GM21528 (cell line): ENCODE results near the gene GOLGA8N.
"Not testable (repeated sequence)": the region's sequence is repeated elsewhere in the genome, so short reads cannot be mapped to it uniquely, and the experiment has no call there.

ENCODE experiments used
- ATAC-seq: cut with Tn5 transposase; IDR thresholded peaks from one replicate; pipeline ENCODE4 v1.9.1; 2021; ENCODE audit warnings: mild to moderate bottlenecking, moderate library complexity; ENCODE audit not compliant: unreplicated experiment, low FRiP score

Gene GOLGA8N

GRCh38 chr15:32593151-32593550 lies at the start of gene GOLGA8N:
Gene GOLGA8N (plus strand): TSS chr15:32593456.
- not testable (repeated sequence) for ATAC-seq

- not testable (repeated sequence) for ATAC-seq
Measured at GRCh38 chr15:32543456-32543855, 49.8 kb upstream of the GOLGA8N start.

DNA sequence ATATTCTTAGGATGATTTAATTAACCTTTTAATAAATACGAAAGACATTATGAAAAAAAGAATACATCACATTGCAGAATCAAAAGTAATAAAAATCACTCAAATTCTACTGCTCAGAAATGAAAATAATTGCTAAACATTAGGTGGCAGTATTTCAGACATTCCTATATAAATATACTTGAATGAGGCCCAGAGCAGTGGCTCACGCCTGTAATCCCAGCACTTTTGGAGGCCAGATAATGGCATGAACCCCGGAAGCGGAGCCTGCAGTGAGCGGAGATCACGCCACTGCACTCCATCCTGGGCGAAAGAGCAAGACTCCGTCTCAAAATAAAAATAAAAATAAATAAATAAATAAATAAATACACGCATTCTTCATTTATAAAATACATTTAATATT lies 48.1 kb upstream of the GOLGA8N start:
- ATAC-seq = not testable (repeated sequence)

- not testable (repeated sequence) for ATAC-seq
Measured at GRCh38 chr15:32554587-32554986, 38.7 kb upstream of the GOLGA8N start.

- not testable (repeated sequence) for ATAC-seq
Measured at GRCh38 chr15:32562198-32562597, 31.1 kb upstream of the GOLGA8N start.

DNA sequence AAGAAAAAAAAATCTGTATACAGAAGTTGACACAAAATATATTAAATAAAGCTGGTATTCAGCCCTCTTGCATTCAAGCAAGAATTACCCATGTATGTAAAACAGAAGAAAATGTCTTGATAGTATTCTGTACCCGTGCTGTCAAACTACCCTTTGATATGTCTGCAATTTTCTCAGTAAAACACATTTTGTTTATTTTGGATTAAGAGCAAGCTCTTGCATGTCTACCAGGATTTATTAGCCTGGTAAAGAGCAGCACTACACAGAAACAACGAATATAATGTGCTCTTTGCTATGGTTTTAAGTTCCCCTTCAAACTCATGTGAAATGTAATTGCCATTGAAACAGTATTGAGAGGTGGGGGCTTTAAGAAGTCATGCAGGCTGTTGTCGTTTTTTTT lies 24.3 kb upstream of the GOLGA8N start:
- ATAC-seq = not testable (repeated sequence)

- not testable (repeated sequence) for ATAC-seq
Measured at GRCh38 chr15:32578482-32578881, 14.8 kb upstream of the GOLGA8N start.

DNA sequence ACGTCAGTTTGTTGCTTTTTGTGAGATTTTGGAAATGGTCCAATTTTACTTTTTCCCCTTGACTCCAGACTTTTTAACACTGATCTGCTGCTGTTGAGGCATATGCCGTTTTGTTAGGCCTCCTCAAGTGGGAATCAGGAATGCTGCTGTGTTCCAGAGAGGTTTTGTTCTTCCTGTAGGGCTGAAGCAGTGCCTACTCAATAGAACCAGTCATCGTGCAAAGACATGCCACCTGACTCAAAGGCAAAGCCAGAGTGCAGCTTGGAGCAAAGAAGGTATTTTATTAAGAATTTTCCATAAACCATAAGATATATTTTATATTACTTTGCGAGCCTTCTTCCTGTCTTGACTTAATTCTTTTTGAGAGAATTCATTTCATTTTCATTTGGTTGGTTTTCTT lies 7.4 kb upstream of the GOLGA8N start:
- not testable (repeated sequence) for ATAC-seq

DNA sequence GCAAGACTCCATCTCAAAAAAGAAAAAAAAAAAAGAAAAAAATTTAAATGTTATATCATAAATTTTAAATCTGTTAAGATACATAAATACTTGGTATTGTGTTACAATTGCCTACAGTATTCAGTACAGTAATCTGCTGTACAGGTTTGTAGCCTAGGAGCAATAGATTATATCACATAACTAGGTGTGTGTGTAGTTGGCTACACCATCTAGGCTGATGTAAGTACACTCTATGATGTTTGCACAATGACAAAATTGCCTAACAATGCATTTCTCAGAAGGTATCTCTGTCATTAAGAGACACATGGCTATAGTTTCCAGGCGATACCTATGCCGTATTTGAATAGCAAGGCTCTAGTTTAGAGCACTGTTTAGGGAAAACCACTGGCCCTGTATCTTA lies 16.3 kb downstream of the GOLGA8N start:
- not testable (repeated sequence) for ATAC-seq

DNA sequence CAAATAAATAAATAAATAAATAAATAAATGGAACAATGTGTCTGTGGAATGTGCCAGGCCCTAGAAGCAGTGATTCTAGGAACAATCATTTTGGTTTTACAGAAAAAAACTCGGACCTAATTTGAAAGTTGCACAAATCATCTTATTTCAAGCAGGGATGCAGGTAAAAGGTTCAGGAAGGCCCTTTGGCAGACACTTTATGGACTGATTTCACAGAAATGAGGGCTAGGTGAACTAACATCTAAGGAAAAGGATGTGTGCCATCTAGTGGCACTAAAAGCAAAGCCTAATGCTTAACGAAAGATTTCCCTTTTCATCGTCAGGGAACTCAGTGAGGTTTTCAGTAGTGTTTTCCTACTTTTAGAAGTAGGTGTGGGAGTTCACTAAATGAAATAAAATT lies 17.5 kb downstream of the GOLGA8N start:
- not testable (repeated sequence) for ATAC-seq

DNA sequence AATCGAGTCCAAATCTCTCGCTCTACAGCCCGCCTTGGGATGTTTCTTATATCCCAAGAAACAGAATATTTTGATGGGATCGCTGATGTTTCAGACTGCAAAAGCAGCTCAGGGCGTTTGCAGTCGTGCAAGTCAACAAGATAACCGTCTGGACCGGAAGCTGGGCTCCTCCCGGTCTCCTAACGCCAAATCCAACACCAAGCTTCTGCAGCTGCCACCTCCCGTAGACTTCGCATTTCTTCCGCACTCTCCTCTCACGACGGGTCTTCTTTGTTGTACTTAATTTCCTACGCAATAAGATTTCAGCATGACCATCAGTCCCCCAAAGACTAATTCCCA lies 21.4 kb downstream of the GOLGA8N start:
- ATAC-seq = peak; percentile 32

DNA sequence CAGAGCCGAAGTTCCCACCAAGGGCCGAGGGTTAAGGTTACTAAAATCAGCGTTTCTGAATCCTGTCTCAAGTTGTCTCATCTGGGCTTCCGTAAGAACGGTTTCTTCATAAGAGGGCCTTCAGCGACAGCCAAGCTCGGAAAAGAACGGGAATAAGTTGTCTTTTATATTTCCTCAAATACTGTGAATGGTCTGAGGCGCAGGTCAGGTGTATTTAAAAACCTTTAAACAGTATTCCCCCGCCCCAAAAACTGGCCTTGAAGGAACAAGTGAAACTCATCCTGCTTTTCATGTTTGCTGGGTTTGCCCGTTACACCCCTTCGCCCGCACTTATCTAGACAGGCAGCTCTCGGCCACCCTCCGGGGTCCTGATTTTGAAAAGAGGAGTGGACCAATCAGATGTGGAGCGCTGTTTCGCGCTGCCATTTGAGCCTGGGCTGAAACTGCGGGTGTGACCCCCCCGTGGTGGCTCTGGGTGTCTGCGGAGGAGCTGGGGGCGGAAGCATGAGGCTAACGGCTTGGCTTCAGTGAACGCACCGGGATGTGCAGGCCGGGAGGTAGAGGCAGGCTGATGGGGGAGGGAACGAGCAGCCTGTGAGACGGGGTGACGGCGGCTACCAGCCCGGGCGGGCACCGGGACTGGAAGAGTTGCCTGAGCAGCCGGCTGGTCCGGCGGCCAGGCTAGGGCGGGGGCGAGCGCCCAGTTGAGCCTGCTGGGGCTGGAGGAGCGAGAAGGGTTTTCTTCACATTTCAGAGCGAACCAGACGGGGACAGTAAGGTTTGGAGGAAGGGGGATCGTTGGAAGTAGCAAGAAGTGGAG lies 22.0 kb downstream of the GOLGA8N start, which contains the start of gene ARHGAP11A:
Gene ARHGAP11A (plus strand): TSS at position 454 of the 820 bp plus-strand sequence. CDS start 708 bp downstream, outside the sequence.
- peak; percentile 76 for ATAC-seq

GRCh38 chr15:32615871-32616426 lies 22.7 kb downstream of the GOLGA8N start:
- ATAC-seq = peak; percentile 11

GRCh38 chr15:32636410-32636809 lies 43.2 kb downstream of the GOLGA8N start:
- ATAC-seq = no peak

DNA sequence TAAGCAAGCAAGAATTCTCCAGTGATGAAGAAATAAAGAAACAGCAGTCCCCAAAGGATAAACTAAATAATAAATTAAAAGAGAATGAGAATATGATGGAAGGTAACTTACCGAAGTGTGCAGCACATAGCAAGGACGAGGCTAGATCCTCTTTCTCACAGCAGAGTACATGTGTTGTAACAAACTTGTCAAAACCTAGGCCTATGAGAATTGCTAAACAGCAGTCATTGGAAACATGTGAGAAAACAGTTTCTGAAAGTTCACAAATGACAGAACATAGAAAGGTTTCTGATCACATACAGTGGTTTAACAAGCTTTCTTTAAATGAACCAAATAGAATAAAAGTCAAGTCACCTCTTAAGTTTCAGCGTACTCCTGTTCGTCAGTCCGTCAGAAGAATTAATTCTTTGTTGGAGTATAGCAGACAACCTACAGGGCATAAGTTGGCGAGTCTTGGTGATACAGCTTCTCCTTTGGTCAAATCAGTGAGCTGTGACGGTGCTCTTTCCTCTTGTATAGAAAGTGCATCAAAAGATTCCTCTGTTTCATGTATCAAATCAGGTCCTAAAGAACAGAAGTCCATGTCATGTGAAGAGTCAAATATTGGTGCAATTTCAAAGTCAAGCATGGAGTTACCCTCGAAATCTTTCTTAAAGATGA lies 43.8 kb downstream of the GOLGA8N start:
- peak; percentile 47 for ATAC-seq

DNA sequence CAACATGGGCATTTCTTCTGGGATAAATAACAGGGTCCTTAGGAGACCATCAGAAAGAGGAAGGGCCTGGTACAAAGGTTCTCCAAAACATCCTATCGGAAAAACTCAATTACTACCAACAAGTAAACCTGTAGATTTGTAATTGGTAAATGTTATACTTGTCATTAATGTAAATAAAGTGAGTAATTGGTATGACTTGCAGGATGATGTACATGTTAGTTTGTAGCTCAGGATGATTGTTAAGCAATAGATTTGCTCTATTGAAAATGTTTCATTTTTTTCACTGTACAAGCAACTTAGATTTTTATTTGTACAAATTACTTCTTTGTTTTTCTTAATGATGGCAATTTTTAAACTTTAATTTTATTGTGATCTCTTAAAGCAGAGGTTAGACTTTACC lies 44.4 kb downstream of the GOLGA8N start:
- no peak for ATAC-seq

DNA sequence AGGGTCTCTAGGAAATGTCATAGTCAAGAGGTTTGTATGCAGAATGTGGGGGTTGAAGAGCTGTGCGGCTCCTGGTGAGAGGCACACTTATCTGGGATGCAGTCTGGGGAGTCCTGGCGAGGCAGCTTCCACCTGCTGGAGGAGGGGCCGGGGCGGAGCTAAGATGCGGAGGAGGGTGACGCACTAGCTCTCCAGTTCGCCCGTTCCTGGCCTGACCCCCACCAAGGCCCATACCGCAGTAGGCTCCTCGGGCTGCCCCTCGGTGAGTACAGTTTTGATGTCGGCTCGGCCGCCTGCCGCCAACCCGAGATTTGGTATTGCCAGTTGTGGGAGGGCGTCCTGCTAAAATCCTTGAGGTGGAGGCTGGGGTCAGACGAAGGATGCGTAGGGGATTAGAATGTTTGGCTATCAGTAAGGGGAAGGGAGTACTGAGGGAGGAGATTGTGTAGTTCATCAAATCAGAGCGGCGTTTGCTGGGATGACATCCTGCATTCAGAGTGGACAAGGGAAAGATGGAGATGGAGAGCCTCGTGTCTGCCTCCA lies 48.3 kb downstream of the GOLGA8N start, which contains the start of gene SCG5:
Gene SCG5 (plus strand): TSS at position 194 of the 543 bp plus-strand sequence. CDS start 1,883 bp downstream, outside the sequence.
- ATAC-seq = no peak

- ATAC-seq = no peak
Measured at GRCh38 chr15:32642667-32643435, 49.6 kb downstream of the GOLGA8N start.

DNA sequence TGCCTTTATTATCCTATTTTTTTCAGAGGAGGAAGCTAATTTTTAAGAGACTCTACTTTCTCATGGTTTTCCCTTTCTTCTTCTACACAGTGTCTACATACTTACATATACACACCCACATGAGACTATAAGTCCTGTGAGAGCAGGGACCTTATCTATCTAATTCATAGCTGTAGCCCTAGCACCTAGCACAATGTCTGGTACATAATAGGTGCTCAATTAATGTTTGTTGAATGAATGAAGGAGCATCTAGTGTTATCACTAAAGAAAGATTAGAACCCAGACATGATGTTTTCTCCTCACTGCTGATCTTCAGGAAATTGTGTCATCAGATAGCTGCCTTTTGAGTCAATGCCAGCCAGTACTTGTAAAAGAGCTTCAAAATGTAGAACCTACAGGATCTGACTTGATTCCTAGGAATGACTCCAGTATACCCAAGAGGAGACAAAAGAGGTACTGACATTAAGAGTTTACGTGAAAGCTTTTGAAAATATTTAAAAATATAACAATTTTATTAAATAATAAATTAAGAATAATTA lies 50.7 kb downstream of the GOLGA8N start:
- no peak for ATAC-seq

GRCh38 chr15:32646291-32646690 lies 53.0 kb downstream of the GOLGA8N start:
- no peak for ATAC-seq
